ENCODE measurements around the gene ABCC6.

GRCh38 chr16:16111639-16112038 lies 111.7 kb downstream of the ABCC6 start:
- TF ChIP-seq EZH2 (IDR thresholded peaks at IDR 0.05; ENCODE audit: borderline replicate concordance, insufficient read depth, low read length, poor library complexity, severe bottlenecking) (no peak), TAF1 (IDR thresholded peaks at IDR 0.05; ENCODE audit: low read depth) (no peak), EP300 (conservative IDR thresholded peaks at IDR 0.05; ENCODE audit: poor library complexity, severe bottlenecking) (no peak)

Data from neural cell (in vitro differentiated cells).